Activated gamma-delta T cell (primary cell): ENCODE measurements around the gene FKBP3.
A peak's percentile ranks its signal among the peaks of the same experiment; 100 is the strongest.
"Not testable (repeated sequence)": the region's sequence is repeated elsewhere in the genome, so short reads cannot be mapped to it uniquely, and the experiment has no call there.

Experiments
- DNase-seq: peaks from one replicate; lab custom pipeline; 2025; lab: John Stamatoyannopoulos, UW
- total RNA-seq, 2 donors: gene quantifications; one replicate each; lab custom pipeline; 2026; lab: John Stamatoyannopoulos, UW

The FKBP3 gene
- 51.8 to 59.5 reads per million in 2 donors for total RNA-seq

DNA sequence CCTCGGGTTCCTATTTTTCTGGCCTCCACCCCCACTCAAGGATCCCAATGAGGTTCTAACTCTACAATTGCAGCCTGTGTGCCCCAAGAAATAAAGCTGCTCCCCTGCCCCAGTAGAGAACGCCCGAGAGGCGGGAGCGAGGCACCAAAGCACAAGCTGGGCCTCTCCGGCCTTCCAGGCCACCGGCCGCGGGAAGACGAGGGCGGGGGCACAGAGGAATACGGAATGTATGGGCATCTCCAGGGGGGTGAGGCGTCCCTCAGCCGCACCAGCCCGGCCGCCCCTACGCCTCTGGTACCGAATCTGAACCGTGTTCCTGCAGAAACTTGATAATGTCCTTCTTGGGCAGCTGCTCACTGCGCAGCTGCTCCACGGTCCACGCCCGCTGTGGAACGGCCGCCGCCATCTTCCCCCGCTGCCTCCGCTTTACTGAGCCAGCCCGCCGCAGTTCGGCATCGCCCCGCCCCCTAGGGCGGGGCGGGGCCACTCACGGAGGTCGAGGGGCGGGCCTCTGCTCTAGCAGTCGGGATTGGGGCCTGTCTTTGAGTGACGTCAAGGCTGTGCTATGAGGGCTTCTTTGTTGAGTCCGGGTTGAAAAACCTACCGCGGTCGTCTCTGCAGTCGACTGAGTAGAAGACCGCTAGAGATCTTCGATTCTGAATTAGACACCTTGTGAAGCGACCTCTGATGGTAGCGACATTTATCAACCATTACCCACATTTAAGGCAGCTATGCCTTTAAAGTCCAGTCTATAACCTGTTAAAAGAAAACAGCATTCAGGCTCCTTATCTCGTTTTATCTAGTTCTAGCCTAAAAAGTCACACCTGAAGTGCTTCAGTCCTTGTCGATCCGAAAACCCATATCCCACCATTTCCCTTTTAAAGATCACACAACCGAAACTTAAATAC is at the start of gene FKBP3:
TSS of gene FKBP3 (minus strand) at position 431 of the 908 bp plus-strand sequence. CDS start at position 406, 25 bp downstream.
- peak; percentile 86 for DNase-seq

DNA sequence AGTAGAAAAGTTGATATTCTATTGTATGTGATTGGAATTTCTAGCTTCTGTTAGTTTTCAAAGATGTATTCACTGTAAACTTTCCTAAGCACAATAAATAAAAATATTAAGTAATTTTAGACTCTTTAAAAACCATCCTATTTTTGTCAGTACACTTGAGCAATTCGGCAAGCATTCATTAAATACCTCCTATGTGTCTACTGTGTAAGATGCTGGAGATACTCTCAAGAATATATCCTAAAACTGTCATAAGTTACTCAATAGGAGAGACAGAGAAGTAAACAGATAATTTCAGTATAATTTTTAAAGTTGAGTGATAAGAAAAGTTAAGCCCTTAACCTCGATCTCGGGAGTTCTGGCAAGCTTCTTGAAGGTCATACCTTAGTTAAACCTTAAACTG is 47.5 kb upstream of the FKBP3 start:
- DNase-seq: no peak

DNA sequence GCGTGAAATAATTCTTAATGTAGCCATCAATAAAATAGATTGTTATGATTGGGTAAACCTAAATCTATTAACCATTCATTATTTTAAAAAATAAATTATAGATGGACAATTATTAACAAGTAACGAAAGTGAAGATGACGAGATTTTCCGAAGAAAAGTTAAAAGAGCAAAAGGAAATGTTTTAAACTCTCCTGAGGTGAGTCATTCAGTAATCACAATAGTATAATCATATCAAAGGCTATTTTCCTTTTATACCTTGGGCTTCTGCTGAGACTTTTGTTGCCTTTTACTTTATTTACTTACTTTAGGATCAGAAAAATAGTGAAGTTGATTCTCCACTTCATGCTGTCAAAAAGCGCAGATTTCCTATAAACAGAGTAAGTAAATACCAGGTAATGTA is 47.0 kb upstream of the FKBP3 start:
- no peak for DNase-seq

DNA sequence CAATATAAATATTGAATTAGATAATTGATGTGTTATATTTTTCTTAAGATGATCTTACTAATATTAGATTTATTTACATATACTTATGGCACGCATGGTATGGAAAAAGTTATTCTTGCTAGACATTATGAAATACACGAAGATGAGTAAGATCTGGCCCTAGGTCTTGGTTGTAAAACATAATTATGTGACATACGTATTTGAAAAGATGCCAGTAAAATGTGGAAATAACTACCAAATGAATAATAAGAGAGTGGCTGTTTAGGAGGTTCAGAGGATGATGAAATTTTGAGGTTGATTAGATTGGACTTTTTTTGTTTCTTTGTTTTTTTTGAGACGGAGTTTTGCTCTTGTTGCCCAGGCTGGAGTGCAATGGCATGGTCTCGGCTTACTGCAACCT is 42.8 kb upstream of the FKBP3 start:
- DNase-seq: no peak

GRCh38 chr14:45169906-45170305 is 35.6 kb upstream of the FKBP3 start:
- DNase-seq: no peak

DNA sequence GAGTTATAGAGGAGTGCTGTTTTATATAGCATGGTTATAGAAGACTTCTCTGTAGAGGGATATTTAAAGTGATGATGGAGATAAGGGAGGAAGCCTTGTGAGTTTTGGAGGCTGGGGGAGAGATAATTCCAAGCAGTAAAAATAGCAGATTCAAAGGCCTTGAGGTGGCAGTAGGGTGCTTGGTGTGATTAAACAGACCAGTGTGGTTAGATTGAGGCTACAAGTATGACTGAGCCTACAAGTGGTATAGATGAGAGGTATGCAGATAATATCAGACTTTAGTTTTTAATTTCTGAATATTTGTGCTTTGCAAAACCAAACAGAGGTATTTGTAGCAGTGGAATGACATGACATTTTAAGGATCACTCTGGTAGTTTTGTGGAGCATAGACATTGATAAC is 21.8 kb upstream of the FKBP3 start:
- no peak for DNase-seq

GRCh38 chr14:45150386-45150890 is 16.2 kb upstream of the FKBP3 start:
- DNase-seq: no peak

DNA sequence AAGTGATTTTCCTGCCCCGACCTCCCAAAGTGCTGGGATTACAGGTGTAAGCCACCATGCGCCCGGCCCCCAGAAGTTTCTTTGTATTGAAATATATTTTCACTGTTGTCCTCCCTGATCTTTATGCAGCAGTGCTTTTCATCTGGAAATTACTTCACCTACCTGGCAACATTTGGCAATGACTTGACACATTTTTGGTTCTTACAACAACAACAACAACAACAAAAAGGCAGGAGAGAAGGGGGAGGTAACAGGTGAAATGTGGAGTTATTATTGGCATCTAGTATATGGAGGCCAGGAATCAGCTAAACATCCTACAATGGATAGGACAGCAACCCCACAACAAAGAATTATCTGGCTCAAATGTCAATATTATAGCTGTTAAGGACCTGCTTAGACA is 15.3 kb upstream of the FKBP3 start:
- DNase-seq: no peak

DNA sequence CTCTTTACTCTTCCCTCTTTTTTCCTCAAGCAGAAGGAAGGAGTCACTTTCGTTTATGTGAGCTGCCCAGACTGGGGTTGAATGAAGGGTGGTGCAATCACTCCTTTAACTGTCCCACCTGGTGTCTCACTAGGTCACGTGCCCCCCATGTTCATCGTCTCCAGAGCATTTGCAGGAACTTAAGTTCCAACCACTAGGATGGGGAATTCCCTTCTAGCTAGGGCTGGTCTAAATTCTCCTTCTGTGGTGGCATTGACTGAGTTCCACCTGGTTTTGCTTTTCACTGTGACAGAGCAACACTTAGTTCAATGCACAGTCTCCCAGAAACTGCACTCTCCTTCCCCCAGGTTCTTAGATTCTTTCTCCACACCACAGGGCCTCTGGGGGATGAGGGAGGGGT is 10.9 kb upstream of the FKBP3 start:
- no peak for DNase-seq

DNA sequence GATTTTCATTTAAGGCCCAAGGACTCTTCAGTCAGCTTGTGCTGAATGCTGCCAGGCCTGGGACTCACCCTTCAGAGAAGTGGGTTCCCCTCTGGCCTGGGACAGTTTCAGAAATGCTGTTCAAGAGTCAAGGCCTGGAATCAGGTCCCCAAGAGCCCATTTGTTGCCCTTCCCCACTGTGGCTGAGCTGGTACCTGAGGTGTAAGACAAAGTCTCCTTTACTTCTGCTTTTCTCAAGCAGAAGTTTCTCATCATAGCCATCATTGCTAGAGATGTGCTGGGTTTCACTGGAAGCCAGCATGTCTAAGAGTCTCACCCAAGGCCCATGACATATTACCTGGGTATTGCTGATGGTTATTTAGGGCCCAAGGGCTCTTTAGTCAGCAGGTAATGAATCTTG is 10.4 kb upstream of the FKBP3 start:
- DNase-seq: no peak

- not testable (repeated sequence) for DNase-seq
These were observed 7.8 kb upstream of the FKBP3 start for GRCh38 chr14:45142083-45142482.

DNA sequence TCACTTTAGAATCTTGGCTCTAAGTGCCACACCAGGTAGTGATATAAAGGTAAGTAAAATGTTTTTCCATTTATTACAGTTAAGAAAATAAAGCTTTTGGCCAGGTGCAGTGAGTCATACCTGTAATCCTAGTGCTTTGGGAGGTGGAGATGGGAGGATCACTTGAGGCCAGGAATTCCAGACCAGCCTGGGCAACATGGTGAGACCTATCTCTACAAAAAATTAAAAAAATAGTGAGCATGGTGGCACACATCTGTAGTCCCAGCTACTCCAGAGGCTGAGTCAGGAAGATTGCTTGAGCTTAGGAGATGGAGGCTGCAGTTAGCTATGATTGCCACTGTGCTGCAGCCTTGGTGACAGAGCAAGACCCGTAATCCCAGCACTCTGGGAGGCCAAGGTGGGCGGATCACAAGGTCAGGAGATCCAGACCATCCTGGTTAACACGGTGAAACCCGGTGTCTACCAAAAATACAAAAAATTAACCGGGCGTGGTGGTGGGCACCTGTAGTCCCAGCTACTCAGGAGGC is 6.4 kb upstream of the FKBP3 start:
- no peak for DNase-seq

- no peak for DNase-seq
These were observed 2.1 kb upstream of the FKBP3 start for GRCh38 chr14:45136399-45136798.

DNA sequence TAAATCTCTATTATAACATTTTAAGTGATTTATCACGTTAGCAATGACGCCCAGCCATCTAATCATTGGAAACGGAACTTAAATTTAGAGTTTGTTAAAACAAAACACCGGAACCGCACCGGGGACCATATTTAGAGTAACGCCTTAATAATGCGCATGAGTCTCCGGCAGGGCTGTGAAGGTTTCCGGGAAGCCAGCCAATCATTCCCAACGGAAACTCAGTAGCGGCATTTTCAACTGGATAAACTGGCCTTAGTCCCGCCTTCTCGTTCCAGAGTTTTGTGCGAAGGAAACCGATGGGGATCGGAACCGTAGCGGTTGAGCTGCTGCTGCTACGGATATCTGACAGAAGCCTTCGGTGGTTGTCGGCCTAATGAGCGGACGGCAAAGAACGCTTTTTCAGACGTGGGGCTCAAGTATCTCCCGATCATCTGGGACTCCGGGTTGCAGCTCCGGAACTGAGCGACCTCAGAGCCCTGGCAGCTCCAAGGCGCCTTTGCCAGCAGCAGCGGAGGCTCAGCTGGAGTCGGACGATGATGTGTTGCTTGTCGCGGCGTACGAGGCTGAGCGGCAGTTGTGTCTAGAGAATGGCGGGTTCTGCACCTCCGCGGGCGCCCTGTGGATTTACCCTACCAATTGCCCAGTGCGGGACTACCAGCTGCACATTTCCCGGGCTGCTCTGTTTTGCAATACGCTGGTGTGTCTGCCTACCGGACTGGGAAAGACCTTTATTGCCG is 1.5 kb upstream of the FKBP3 start, which contains the start of gene FANCM:
TSS of gene FANCM (plus strand) at position 272 of the 737 bp plus-strand sequence. CDS start at position 374, 102 bp downstream.
- peak; percentile 13 for DNase-seq

DNA sequence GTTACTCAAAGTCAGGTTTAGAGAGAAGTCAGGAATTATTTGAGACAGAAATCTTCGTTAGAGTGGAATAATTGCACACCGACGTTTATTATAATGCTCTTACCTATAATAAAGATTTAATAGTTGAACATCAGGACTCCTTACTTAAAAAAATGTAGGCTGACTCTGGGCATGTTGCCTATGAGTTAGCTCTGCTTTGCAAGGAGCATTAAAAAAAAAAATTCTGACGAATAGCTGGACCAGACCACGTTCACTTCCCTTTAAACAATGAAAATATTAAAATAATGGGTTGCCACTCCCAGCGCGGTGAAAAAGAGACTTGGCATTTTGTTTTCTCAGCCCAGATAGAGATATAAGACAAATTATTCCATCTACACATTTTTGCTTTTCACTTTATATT is 875 bp upstream of the FKBP3 start:
- DNase-seq: no peak

DNA sequence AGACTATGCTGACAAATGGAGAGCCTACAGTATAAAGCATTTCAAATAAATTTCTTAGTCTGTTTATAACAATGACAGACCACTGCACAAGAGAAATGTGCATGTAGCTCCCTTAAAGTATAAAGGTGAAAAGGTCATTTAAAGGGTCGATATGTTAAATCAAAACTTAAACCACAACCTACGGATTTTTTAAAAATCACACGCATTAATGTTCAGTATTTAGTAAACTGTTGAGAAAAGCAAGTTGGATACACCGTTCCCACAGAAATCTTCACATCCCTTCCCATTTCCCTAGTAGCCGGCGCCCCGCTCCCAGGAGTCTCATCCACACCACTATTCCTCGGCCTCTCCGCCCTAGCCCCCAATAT is 614 bp downstream of the FKBP3 start:
- DNase-seq: no peak

DNA sequence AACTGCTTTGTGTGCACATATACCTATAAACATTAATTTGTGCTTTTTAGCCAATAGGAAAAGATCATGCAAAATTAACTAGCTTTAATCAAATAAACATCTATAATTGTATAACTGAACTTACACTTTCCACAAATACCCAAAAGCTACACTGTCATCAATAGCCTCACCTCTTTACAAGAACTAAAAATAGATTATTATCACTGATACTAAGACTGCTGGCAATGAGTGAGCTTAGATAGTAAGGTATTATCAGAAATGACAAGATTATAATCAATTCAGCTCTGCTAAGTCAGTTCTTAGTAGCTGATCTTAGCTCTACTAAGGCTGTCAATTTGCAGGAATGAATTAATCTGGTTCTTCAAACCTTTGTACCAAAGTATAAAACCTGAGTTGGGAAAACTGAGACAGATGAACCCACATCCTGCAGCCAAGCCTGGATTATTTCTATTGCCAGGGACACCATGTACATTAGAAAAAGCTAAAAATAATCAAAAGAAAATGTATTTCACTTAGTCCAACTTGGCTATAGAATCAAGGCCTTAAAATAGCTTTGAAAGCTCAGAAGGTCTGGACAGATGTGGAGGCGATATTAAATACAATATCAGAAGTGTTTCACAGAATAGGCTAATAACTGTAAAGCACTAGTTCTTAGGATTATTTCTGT is 5.2 kb downstream of the FKBP3 start:
- DNase-seq: no peak

DNA sequence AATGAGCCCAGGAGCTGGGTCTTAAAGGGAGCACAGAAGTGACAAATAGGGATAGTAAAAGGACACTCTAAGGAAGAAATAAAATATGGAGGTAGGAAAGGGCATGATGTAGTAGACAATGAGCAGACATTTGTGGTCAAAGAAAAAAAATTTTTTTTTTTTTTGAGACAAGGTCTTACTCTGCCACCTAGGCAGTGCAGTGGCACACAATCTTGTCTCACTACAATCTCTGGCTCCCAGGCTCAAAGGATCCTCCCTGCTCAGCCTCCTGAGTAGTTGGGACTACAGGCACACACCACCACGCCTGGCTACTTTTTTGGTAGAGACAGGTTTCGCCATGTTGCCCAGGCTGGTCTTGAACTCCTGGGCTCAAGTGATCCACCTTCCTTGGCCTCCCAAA is 8.5 kb downstream of the FKBP3 start:
- DNase-seq: no peak

GRCh38 chr14:45123271-45123670 is 11.0 kb downstream of the FKBP3 start:
- no peak for DNase-seq

- DNase-seq: no peak
These were observed 14.2 kb downstream of the FKBP3 start for GRCh38 chr14:45120096-45120495.

GRCh38 chr14:45118594-45118993 is 15.7 kb downstream of the FKBP3 start:
- no peak for DNase-seq

DNA sequence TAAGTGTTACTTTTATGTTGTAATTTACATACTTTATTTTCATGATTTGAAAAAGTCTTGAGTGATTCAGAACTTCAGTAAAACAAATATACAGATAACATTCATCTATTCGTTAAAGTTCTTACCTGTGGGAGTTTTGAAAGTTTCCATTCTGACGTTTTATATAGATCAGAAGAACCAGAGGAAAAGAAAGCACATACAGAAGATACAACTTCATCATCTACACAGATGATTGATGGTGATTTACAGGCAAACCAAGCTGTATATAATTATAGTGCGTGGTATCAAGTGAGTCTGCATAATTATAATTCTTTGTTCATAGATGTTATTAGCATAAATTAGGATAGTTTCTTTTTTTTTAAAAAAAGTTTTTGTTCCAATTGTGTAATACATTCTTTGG is 20.0 kb downstream of the FKBP3 start:
- DNase-seq: no peak
